Trophoblast cell (in vitro differentiated cells and primary cell): ENCODE results near the gene PRPH2.
"Not testable (repeated sequence)": the region's sequence is repeated elsewhere in the genome, so short reads cannot be mapped to it uniquely, and the experiment has no call there.

Source experiments
- DNase-seq, 2 donors: peaks; one replicate each; pipeline ENCODE4 v3.0.0-alpha.2; 2016
- H2AFZ ChIP-seq: 2 replicates; pipeline ENCODE4 v1.6.1; 2013; ENCODE audit warnings: low read length, moderate library complexity, mild to moderate bottlenecking; ENCODE audit not compliant: insufficient read depth, poor library complexity
- H2AK5ac ChIP-seq: 2 replicates; pipeline ENCODE4 v1.6.1; 2013; ENCODE audit warnings: mild to moderate bottlenecking, low read length
- H2BK120ac ChIP-seq: 2 replicates; pipeline ENCODE4 v1.6.1; 2013; ENCODE audit warnings: low read length, mild to moderate bottlenecking, moderate library complexity; ENCODE audit not compliant: insufficient read depth, poor library complexity
- H2BK12ac ChIP-seq: 2 replicates; pipeline ENCODE4 v1.6.1; 2013; ENCODE audit warnings: mild to moderate bottlenecking, low read length, moderate library complexity
- H2BK5ac ChIP-seq: 2 replicates; pipeline ENCODE4 v1.6.1; 2013; ENCODE audit warnings: low read length, low read depth, moderate library complexity, mild to moderate bottlenecking; ENCODE audit not compliant: poor library complexity
- H3K14ac ChIP-seq: 2 replicates; pipeline ENCODE4 v1.6.1; 2013; ENCODE audit warnings: mild to moderate bottlenecking, low read length
- H3K18ac ChIP-seq: 2 replicates; pipeline ENCODE4 v1.6.1; 2013; ENCODE audit warnings: mild to moderate bottlenecking, low read length
- H3K23ac ChIP-seq: 2 replicates; pipeline ENCODE4 v1.6.1; 2013; ENCODE audit warnings: low read length
- H3K27ac ChIP-seq: 2 replicates; pipeline ENCODE4 v1.5.1; 2013; ENCODE audit warnings: low read depth, mild to moderate bottlenecking, inconsistent platforms, low read length, moderate library complexity
- H3K27me3 ChIP-seq: 2 replicates; pipeline ENCODE4 v1.6.1; 2013; ENCODE audit warnings: inconsistent platforms, mild to moderate bottlenecking, low read length, moderate library complexity; ENCODE audit not compliant: insufficient read depth
- H3K36me3 ChIP-seq, 2 experiments: 1 replicate in 1 of 2; 2 replicates in 1 of 2; pipeline ENCODE4 v1.6.1; 2013; ENCODE audit warnings: low read length in 2 of 2, mild to moderate bottlenecking in 2 of 2, moderate library complexity in 1 of 2; ENCODE audit not compliant: insufficient read depth in 2 of 2, control insufficient read depth in 1 of 2
- H3K4ac ChIP-seq: 2 replicates; pipeline ENCODE4 v1.6.1; 2013; ENCODE audit warnings: low read depth, mild to moderate bottlenecking, low read length, moderate library complexity
- H3K4me1 ChIP-seq, 2 experiments: 1 replicate in 1 of 2; 2 replicates in 1 of 2; pipeline ENCODE4 v1.6.1; 2013; ENCODE audit warnings: low read length in 2 of 2, mild to moderate bottlenecking in 2 of 2, moderate library complexity in 1 of 2; ENCODE audit not compliant: insufficient read depth in 2 of 2, control insufficient read depth in 1 of 2
- H3K4me2 ChIP-seq: 2 replicates; pipeline ENCODE4 v1.6.1; 2013; ENCODE audit warnings: inconsistent platforms, mild to moderate bottlenecking, low read length, moderate library complexity
- H3K4me3 ChIP-seq: 2 replicates; pipeline ENCODE4 v1.5.1; 2013; ENCODE audit warnings: mild to moderate bottlenecking, low read depth, low read length, inconsistent platforms
- H3K79me1 ChIP-seq: one replicate; pipeline ENCODE4 v1.6.1; 2013; ENCODE audit warnings: low read length
- H3K79me2 ChIP-seq: 2 replicates; pipeline ENCODE4 v1.6.1; 2013; ENCODE audit warnings: low read length, mild to moderate bottlenecking; ENCODE audit not compliant: control insufficient read depth, insufficient read depth, poor library complexity
- H3K9ac ChIP-seq: 2 replicates; pipeline ENCODE4 v1.6.1; 2013; ENCODE audit warnings: mild to moderate bottlenecking, low read length
- H3K9me3 ChIP-seq: 2 replicates; pipeline ENCODE4 v1.6.1; 2013; ENCODE audit warnings: low read depth, mild to moderate bottlenecking, control low read depth, inconsistent platforms, low read length; ENCODE audit not compliant: insufficient read depth
- H4K12ac ChIP-seq: 2 replicates; pipeline ENCODE4 v1.6.1; 2013; ENCODE audit warnings: low read depth, mild to moderate bottlenecking, low read length, moderate library complexity
- H4K8ac ChIP-seq: 2 replicates; pipeline ENCODE4 v1.6.1; 2013; ENCODE audit warnings: low read depth, mild to moderate bottlenecking, low read length, moderate library complexity
- H4K91ac ChIP-seq: one replicate; pipeline ENCODE4 v1.6.1; 2013; ENCODE audit warnings: low read depth, mild to moderate bottlenecking, low read length, moderate library complexity
- whole genome bisulfite sequencing: extraction: QIAGEN DNeasy Blood & Tissue Kit; methylation state at CpG from one replicate; pipeline ENCODE4 v1.1.7; 2013; ENCODE audit warnings: missing lambda C conversion rate; ENCODE audit not compliant: insufficient read length, insufficient coverage; ENCODE audit errors: extremely low coverage; 5-methylcytosine and 5-hydroxymethylcytosine counted together

PRPH2 gene

GRCh38 chr6:42704937-42705374 lies 17.4 kb downstream of the PRPH2 start:
- no peak overlapping the region for H3K18ac ChIP-seq
- H4K91ac ChIP-seq: no peak overlapping the region
- no peaks in the 10 kb centered on the region for H3K27me3 ChIP-seq
- WGBS: no CpG with 5 or more reads among the region's 4 CpGs
- H3K14ac ChIP-seq: no peak overlapping the region
- H3K36me3 ChIP-seq: no peaks in the 10 kb centered on the region
- no peak overlapping the region for H4K12ac ChIP-seq
- no peak overlapping the region for H2AFZ ChIP-seq
- DNase-seq: peak; percentile 41 to 59
- no peak overlapping the region for H2BK5ac ChIP-seq
- no peak overlapping the region for H3K9ac ChIP-seq
- H4K8ac ChIP-seq: no peak overlapping the region
- H3K4me1 ChIP-seq: peaks cover 0 to 2% of the 10 kb centered on the region in 2 experiments
- H3K4me2 ChIP-seq: no peak overlapping the region
- H3K4ac ChIP-seq: no peak overlapping the region
- H2AK5ac ChIP-seq: no peak overlapping the region
- H2BK120ac ChIP-seq: no peak overlapping the region
- H3K27ac ChIP-seq: no peak overlapping the region
- H3K4me3 ChIP-seq: no peak overlapping the region
- no peak overlapping the region for H3K23ac ChIP-seq
- H2BK12ac ChIP-seq: no peak overlapping the region
- no peaks in the 10 kb centered on the region for H3K79me2 ChIP-seq
- H3K79me1 ChIP-seq: no peaks in the 10 kb centered on the region
- H3K9me3 ChIP-seq: no peaks in the 10 kb centered on the region

GRCh38 chr6:42704251-42704936 lies 18.0 kb downstream of the PRPH2 start:
- no peak overlapping the region for H3K4ac ChIP-seq
- no peak overlapping the region for H4K91ac ChIP-seq
- H2BK120ac ChIP-seq: no peak overlapping the region
- WGBS: no CpG with 5 or more reads among the region's 24 CpGs
- no peak overlapping the region for H4K12ac ChIP-seq
- no peaks in the 10 kb centered on the region for H3K9me3 ChIP-seq
- no peak overlapping the region for H2BK5ac ChIP-seq
- H3K79me1 ChIP-seq: no peaks in the 10 kb centered on the region
- H3K79me2 ChIP-seq: no peaks in the 10 kb centered on the region
- no peak overlapping the region for H3K18ac ChIP-seq
- no peak overlapping the region for H3K9ac ChIP-seq
- no peak overlapping the region for H4K8ac ChIP-seq
- H2AFZ ChIP-seq: no peak overlapping the region
- H3K14ac ChIP-seq: no peak overlapping the region
- no peak overlapping the region for H3K27ac ChIP-seq
- H3K4me2 ChIP-seq: no peak overlapping the region
- no peak overlapping the region for H2AK5ac ChIP-seq
- H3K36me3 ChIP-seq: no peaks in the 10 kb centered on the region
- peak overlapping the region; percentile 52 for H3K4me3 ChIP-seq
- DNase-seq: no peak
- H3K27me3 ChIP-seq: no peaks in the 10 kb centered on the region
- H3K4me1 ChIP-seq: peaks cover 0 to 2% of the 10 kb centered on the region in 2 experiments
- no peak overlapping the region for H2BK12ac ChIP-seq
- no peak overlapping the region for H3K23ac ChIP-seq

GRCh38 chr6:42702786-42703185 lies 19.6 kb downstream of the PRPH2 start:
- H3K4me1 ChIP-seq, H3K18ac ChIP-seq, H3K14ac ChIP-seq, H4K91ac ChIP-seq, H2AK5ac ChIP-seq, H3K79me1 ChIP-seq, DNase-seq, H2BK12ac ChIP-seq, H3K23ac ChIP-seq, H2BK120ac ChIP-seq, H2BK5ac ChIP-seq, H3K79me2 ChIP-seq, H3K27ac ChIP-seq, H3K4ac ChIP-seq, H3K36me3 ChIP-seq, H3K9ac ChIP-seq, H3K9me3 ChIP-seq, H3K4me3 ChIP-seq, H4K8ac ChIP-seq, H3K4me2 ChIP-seq, H3K27me3 ChIP-seq, H4K12ac ChIP-seq, H2AFZ ChIP-seq: not testable (repeated sequence)
- WGBS: no CpG with 5 or more reads among the region's 3 CpGs

GRCh38 chr6:42702200-42702599 lies 20.2 kb downstream of the PRPH2 start:
- no CpG with 5 or more reads among the region's 2 CpGs for WGBS
- Histone ChIP-seq H3K9me3 (peaks cover 2% of the 10 kb centered on the region), H3K79me2 (no peaks in the 10 kb centered on the region), H2BK12ac (no peak overlapping the region), H3K4ac (no peak overlapping the region), H3K14ac (no peak overlapping the region), H2BK120ac (no peak overlapping the region), H3K9ac (no peak overlapping the region), H3K36me3 (peaks cover 0 to 2% of the 10 kb centered on the region in 2 experiments), H2BK5ac (no peak overlapping the region), H3K4me2 (no peak overlapping the region), H3K27me3 (no peaks in the 10 kb centered on the region), H3K18ac (no peak overlapping the region), H4K12ac (no peak overlapping the region), H3K4me1 (peaks cover 0 to 2% of the 10 kb centered on the region in 2 experiments), H3K79me1 (no peaks in the 10 kb centered on the region), H3K23ac (no peak overlapping the region), H3K4me3 (no peak overlapping the region), H2AK5ac (no peak overlapping the region), H2AFZ (no peak overlapping the region), H3K27ac (no peak overlapping the region), H4K8ac (no peak overlapping the region), H4K91ac (no peak overlapping the region)
- DNase-seq: peak in 1 of 2 donors; percentile 46
